GM13976 (cell line): ENCODE data around the gene CDH13.

Experiments used
- DNase-seq: peaks from one replicate; pipeline ENCODE4 v3.0.0; 2012; ENCODE audit warnings: low spot score
- in situ Hi-C: fragments of 300-500 bp; cut with MboI; formaldehyde crosslinking; loops from one replicate; pipeline ENCODE4 v1.12.0; 2022; ENCODE audit warnings: low sequenced_read_pairs, mixed read lengths, inconsistent platforms; ENCODE audit not compliant: unreplicated experiment
- TF ChIP-seq, protein P1 (sequence below): IDR thresholded peaks from 2 replicates; pipeline ENCODE4 v1.5.1; 2012; ENCODE audit warnings: borderline replicate concordance, mild to moderate bottlenecking; ENCODE audit not compliant: insufficient read depth; ENCODE audit errors: extremely low read depth, missing control alignments, control extremely low read depth

Gene CDH13

DNA sequence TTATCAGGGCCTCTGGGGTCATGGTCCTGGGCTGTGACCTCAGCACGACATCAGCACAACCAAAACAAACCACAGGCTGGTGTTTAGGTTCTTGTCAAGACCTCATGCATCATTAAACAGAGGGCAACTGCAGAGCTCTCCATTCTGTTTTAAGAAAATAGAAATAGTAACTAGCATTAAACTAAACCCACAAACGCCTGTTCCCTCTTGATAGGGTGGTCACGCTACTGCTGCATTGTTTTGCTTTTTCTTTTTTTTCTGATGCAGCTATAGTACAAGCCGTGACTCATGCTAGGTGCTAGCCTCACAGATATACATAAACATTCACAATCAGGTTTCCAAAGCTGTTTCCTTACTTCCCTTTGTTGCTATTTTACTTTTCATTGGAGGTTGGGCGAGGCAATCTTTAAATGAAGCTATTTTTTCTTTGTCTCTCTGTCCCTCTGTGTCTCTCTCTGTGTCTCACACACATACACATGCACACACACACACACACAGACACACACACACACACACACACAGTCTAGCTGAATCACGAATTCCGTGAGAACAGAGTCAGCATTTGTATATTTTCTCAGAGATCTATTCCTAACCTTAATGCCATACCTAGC, 310.3 kb downstream of the CDH13 start:
- TF ChIP-seq, protein P1, sequence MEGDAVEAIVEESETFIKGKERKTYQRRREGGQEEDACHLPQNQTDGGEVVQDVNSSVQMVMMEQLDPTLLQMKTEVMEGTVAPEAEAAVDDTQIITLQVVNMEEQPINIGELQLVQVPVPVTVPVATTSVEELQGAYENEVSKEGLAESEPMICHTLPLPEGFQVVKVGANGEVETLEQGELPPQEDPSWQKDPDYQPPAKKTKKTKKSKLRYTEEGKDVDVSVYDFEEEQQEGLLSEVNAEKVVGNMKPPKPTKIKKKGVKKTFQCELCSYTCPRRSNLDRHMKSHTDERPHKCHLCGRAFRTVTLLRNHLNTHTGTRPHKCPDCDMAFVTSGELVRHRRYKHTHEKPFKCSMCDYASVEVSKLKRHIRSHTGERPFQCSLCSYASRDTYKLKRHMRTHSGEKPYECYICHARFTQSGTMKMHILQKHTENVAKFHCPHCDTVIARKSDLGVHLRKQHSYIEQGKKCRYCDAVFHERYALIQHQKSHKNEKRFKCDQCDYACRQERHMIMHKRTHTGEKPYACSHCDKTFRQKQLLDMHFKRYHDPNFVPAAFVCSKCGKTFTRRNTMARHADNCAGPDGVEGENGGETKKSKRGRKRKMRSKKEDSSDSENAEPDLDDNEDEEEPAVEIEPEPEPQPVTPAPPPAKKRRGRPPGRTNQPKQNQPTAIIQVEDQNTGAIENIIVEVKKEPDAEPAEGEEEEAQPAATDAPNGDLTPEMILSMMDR, result no peak
- no peak for DNase-seq
- in situ Hi-C loops, result no loop called here

DNA sequence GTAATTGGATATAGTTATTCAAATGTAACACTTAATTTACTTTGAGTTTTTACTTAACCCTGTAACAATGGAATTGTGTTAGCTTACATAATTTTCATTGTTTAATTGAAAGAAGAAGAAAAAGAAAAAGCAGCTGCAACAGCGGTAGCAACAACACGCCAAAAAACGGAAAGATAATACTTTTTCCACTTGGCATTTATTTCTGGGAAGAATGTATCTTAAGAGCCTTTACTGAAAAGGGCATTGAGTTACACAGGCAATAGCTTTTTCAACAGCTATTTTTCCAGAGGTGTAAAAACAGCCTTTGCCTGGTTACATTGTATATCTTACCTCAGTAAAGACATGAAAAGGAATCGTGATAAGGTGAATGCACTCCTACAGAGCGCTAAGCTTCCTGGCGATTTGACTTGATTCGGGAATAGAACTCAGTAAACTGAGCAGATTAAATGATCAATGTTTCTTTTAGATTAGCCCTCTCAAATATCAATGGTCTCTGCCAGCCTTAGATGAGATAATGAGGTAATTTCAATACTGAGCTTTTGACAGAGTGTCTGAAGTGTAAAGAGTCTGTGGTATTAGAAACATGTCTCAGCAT, 311.3 kb downstream of the CDH13 start:
- DNase-seq, result no peak
- TF ChIP-seq, protein P1, result no peak
- in situ Hi-C loops, result no loop called here

DNA sequence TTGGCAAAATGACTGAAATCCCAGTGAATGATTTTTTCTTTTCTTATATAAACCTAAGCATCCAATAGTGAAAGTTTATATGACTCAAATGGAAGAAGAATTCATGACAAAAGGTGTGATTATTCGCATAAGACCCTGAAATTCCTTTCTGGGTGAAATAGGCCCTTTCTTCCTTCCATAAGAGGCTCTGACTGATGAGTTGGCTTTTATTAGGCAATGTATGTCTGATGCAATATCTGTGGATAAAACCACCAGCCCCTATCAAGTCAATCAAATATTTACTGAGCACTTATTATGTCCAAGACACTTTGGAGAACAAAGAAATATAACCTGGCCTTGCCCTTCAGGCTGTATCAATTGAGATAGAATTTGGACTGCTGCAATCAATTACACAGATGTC, 316.6 kb downstream of the CDH13 start:
- TF ChIP-seq, protein P1, result no peak
- in situ Hi-C loops, result no loop called here
- no peak for DNase-seq

DNA sequence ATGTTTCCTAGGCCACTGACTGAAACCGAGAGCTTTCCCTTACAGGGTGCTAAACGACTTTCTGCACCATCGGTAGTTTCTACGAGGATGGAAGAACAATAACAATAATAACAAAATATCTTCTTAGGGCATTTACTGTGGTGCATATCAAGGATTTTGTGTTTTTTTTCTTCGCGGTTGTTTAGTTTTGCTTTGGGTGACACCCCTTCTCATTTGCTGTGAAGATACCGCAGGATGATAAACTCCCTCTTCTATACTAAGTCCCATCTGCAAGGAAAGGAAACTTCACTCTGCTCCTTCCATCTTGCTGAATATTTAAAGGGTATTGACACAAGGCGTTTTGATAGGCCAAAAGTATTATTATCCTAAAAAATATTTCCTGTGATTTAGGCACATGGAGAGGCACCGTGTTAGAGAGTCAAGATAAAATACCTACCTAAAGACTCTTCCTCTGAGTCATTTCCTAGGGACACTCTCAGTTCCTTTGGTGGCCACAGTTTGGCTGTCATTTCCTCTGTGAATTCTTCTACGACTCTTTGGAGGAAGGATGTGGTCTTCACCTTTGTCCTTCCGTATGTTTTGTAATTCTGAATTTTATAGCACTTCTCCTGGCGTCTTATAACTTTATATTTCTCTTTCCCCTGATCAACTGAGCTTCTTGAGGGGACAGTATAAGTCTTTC, 318.8 kb downstream of the CDH13 start:
- in situ Hi-C loops, result no loop called here
- TF ChIP-seq, protein P1, result no peak
- DNase-seq, result no peak

DNA sequence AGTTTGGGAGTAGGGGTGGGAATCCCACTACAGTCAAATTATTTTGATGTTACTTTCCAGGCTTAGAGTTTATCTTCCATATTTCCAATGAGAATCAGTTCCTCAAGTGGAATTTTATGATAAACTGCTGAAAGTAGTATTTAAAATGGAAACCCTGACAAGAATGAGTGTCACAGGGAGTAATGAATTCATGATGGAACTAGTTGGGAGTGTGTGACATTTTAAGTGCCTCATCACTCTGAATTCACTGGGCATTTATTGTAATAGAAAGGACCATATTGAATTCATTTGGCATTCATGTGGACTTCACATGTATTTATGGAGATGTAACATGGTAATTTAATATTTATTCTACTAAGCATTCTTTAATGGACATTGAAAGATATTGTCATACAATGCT, 320.9 kb downstream of the CDH13 start:
- TF ChIP-seq, protein P1, result no peak
- in situ Hi-C loops, result no loop called here
- DNase-seq, result no peak

DNA sequence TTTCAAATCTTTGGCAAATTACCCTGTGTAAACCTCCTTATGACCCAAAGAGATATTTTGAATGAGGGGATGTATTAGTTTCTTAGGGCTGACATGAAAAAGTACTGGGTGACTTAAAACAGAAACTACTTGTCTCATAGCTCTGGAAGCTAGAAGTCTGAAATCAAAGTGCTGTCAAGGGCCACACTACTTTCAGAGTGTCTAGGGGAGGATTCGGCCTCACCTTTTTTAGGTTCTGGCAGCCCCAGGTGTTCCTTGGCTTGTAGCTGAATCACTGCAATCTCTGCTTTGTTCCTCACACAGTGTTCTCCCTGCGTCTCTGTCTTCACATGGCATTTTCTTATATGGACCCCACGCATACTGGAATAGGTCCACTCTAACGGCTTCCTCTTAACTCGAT, 322.2 kb downstream of the CDH13 start:
- in situ Hi-C loops, result no loop called here
- DNase-seq, result no peak
- TF ChIP-seq, protein P1, result no peak
